Left lung (tissue), 10 donors: ENCODE data around the gene MBD3L1. TPM values are rescaled to one million over a fixed set of nuclear protein-coding genes. Genes with fewer than 3 reads are reported as not detected.

ENCODE experiments used
- ATAC-seq: fragments of 200-7000 bp; cut with Tn5 transposase; one replicate; pipeline ENCODE4 v1.9.1; 2020; ENCODE audit warnings: moderate library complexity
- DNase-seq, 4 donors: peaks; one replicate each; pipeline ENCODE4 v3.0.0-alpha.2; 2013 to 2020
- H3K27ac ChIP-seq, 2 donors: fragments of 200-600 bp; sonication (generic) in 1 of 2; one replicate each; pipeline versions ENCODE4 v1.5.0 to v1.8.0; 2020 to 2021
- H3K27me3 ChIP-seq, 2 donors: fragments of 200-600 bp; sonication (generic) in 1 of 2; one replicate each; pipeline versions ENCODE4 v1.5.0 to v1.8.0; 2020 to 2021
- H3K36me3 ChIP-seq, 2 donors: fragments of 200-600 bp; sonication (generic) in 1 of 2; one replicate each; pipeline versions ENCODE4 v1.5.0 to v1.8.0; 2020 to 2021
- H3K4me1 ChIP-seq, 2 donors: fragments of 200-600 bp; one replicate each; pipeline ENCODE4 v1.8.0; 2021
- H3K4me3 ChIP-seq, 2 donors: fragments of 200-600 bp; sonication (generic) in 1 of 2; one replicate each; pipeline versions ENCODE4 v1.5.0 to v1.8.0; 2020 to 2021; ENCODE audit warnings: mild to moderate bottlenecking in 1 of 2
- H3K9me3 ChIP-seq, 2 donors: fragments of 200-600 bp; sonication (generic) in 1 of 2; one replicate each; pipeline versions ENCODE4 v1.5.0 to v1.8.0; 2020 to 2021
- CTCF ChIP-seq, 2 donors: fragments of 200-600 bp; sonication (generic) in 1 of 2; IDR thresholded peaks; one replicate each; pipeline versions ENCODE4 v1.5.0 to v1.8.0; 2021; ENCODE audit warnings: antibody characterized with exemption in 2 of 2
- intact Hi-C, 2 donors: fragments of 100-400 bp; cut with DNase I; formaldehyde crosslinking; loops; one replicate each; pipeline versions ENCODE4 v1.11.2 to v1.14.2; 2022
- polyA plus RNA-seq, 6 donors: library from polyadenylated mRNA; unstranded; fragments of 120-200 nt; gene quantifications; one replicate each; pipeline ENCODE4 v1.2.1, GENCODE V29; 2013; ENCODE audit not compliant: insufficient read length in 6 of 6
- total RNA-seq, 2 donors: library from RNA; stranded (reverse); fragmentation: NEBNext Ultra II Directional; extraction: Animal tissue kit (Norgen Biotek cat#: 25700); gene quantifications; one replicate each; pipeline ENCODE4 v1.2.1, GENCODE V29; 2021
- donor health status: DM: no; HTN: yes; CAD: no.
- donor health status: DM: no; HTN: no; CAD: no.

The MBD3L1 gene
- total and polyA plus RNA-seq, 8 donors: not detected

DNA sequence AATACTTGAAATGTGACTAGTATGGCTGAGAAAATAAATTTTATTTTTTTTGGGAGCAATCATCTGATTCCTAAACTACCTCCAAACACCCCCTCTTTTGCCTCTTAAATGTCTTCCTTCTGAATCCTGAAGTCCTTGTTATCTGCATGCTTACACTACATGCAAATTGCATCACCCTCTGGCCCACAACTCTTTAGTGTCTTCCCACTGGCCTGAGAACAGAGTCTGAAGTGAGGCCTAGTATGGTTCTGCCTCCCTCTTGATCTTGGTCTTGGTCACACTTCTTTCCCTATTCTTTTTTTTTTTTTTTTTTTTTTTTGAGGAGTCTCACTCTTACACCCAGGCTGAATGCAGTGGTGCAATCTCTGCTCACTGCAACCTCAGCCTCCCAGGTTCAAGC, 4.9 kb upstream of the MBD3L1 start:
- peaks cover 0 to 59% of the 10 kb centered on the region in 2 donors for H3K36me3 ChIP-seq
- no peak for TF ChIP-seq CTCF (IDR thresholded peaks at IDR 0.05)
- peaks cover 0 to 14% of the 10 kb centered on the region in 2 donors for H3K4me1 ChIP-seq
- H3K27me3 ChIP-seq: no peaks in the 10 kb centered on the region
- peaks cover 0 to under 1% of the 10 kb centered on the region in 2 donors for H3K9me3 ChIP-seq
- DNase-seq: no peak
- no peak for ATAC-seq
- intact Hi-C loops: no loop called here
- no peak overlapping the region for H3K4me3 ChIP-seq
- H3K27ac ChIP-seq: no peak overlapping the region

- peak overlapping the region; percentile 93 to 94 for H3K27ac ChIP-seq
- no peak for ATAC-seq
- no peak for TF ChIP-seq CTCF (IDR thresholded peaks at IDR 0.05)
Observed at GRCh38 chr19:8831373-8831772, 804 bp upstream of the MBD3L1 start.

DNA sequence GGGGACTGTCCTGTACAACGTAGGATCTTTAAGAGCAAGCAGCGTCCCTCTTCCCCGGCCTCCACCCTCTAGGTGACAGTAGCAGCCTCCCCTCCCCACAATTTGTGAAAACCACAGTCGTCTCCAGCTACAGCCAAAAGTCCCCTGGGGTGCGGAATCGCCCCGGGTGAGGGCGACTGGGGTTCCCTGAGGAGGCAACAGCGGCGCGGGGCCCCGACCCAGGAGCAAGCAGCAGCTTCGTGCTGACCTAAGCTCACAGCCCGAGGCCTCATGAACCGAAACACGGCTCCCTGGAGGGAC, 395 bp upstream of the MBD3L1 start:
- Histone ChIP-seq H3K4me1 (peaks cover 0 to 14% of the 10 kb centered on the region in 2 donors), H3K4me3 (peak overlapping the region; percentile 84 to 94), H3K36me3 (peaks cover 0 to 18% of the 10 kb centered on the region in 2 donors), H3K27ac (peak overlapping the region; percentile 93 to 94), H3K27me3 (no peaks in the 10 kb centered on the region), H3K9me3 (no peaks in the 10 kb centered on the region)
- no peak for TF ChIP-seq CTCF (IDR thresholded peaks at IDR 0.05)
- intact Hi-C loops: no loop called here
- DNase-seq: no peak
- ATAC-seq: peak; percentile 5

More at GRCh38 chr19:8831373-8831772, 804 bp upstream of the MBD3L1 start:
- H3K27me3 ChIP-seq: no peaks in the 10 kb centered on the region
- no peaks in the 10 kb centered on the region for H3K9me3 ChIP-seq
- peaks cover 0 to 14% of the 10 kb centered on the region in 2 donors for H3K4me1 ChIP-seq
- intact Hi-C loops: no loop called here
- H3K36me3 ChIP-seq: peaks cover 0 to 22% of the 10 kb centered on the region in 2 donors
- H3K4me3 ChIP-seq: peak overlapping the region; percentile 84 to 94
- DNase-seq: no peak

GRCh38 chr19:8835446-8835845, 3.3 kb downstream of the MBD3L1 start:
- intact Hi-C loops: no loop called here

DNA sequence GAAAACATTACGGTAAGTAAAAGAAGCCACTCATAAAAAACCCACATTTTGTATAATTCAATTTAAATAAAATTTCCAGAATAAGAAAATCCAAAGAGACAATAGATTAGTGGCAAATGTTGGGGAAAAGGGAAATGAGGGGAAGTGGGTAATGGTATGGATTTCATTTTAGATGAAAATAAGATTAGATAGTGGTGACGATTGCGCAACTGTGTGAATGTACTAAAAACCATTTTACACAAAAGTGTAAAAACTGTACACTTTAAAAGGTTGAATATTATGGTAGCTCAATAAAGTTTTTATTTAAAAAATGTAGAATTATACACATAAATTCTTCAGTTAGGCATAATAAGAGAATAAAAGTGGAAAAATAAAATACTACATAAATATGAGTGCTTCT, 3.7 kb downstream of the MBD3L1 start:
- Histone ChIP-seq H3K4me1 (peaks cover 0 to 12% of the 10 kb centered on the region in 2 donors), H3K9me3 (no peaks in the 10 kb centered on the region), H3K36me3 (no peaks in the 10 kb centered on the region), H3K27ac (no peak overlapping the region), H3K4me3 (no peak overlapping the region), H3K27me3 (peaks cover 0 to 13% of the 10 kb centered on the region in 2 donors)
- DNase-seq: no peak
- no peak for ATAC-seq
- intact Hi-C loops: no loop called here
- TF ChIP-seq CTCF (IDR thresholded peaks at IDR 0.05): no peak

More at GRCh38 chr19:8835446-8835845, 3.3 kb downstream of the MBD3L1 start:
- Histone ChIP-seq H3K27me3 (peaks cover 0 to 13% of the 10 kb centered on the region in 2 donors), H3K9me3 (no peaks in the 10 kb centered on the region), H3K4me3 (no peak overlapping the region), H3K4me1 (peaks cover 0 to 14% of the 10 kb centered on the region in 2 donors), H3K27ac (no peak overlapping the region), H3K36me3 (no peaks in the 10 kb centered on the region)
- DNase-seq (no peak), ATAC-seq (no peak)
- no peak for TF ChIP-seq CTCF (IDR thresholded peaks at IDR 0.05)
